Measurements from ENCODE around the gene SLC24A3. TPM values are rescaled to one million over a fixed set of nuclear protein-coding genes. Genes with fewer than 3 reads are reported as not detected.
A peak's percentile ranks its signal among the peaks of the same experiment; 100 is the strongest.

Gene SLC24A3
- total RNA-seq, 1 donor from 2014 or later: not detected

GRCh38 chr20:19652591-19653026, 440.2 kb downstream of the SLC24A3 start:
- TF ChIP-seq CTCF (IDR thresholded peaks at IDR 0.05): no peak
- intact Hi-C loops (cut with micrococcal nuclease): loop anchor here (10.0 kb wide), 1 partner anchor 928 kb away; no protein-coding TSS in a partner anchor
- Mint-ChIP-seq H3K4me3 (no peak overlapping the region), H3K27me3 (peaks cover 5% of the 10 kb centered on the region), H3K36me3 (ENCODE audit: low read depth) (no peaks in the 10 kb centered on the region), H3K4me1 (peaks cover 19% of the 10 kb centered on the region), H3K27ac (peak overlapping the region; percentile 6), H3K9me3 (peaks cover 6% of the 10 kb centered on the region)
- no peak for DNase-seq
- ChIA-PET POLR2A (no interaction called here), CTCF (no interaction called here)
- peak; percentile 47 for ATAC-seq (ENCODE audit: low read depth)

GRCh38 chr20:19653327-19653726, 440.9 kb downstream of the SLC24A3 start:
- intact Hi-C loops (cut with micrococcal nuclease): loop anchor here (10.0 kb wide), 1 partner anchor 929 kb away; no protein-coding TSS in a partner anchor
- peaks cover 6% of the 10 kb centered on the region for H3K9me3 Mint-ChIP-seq
- H3K36me3 Mint-ChIP-seq (ENCODE audit: low read depth): no peaks in the 10 kb centered on the region
- ChIA-PET POLR2A (no interaction called here), CTCF (no interaction called here)
- TF ChIP-seq CTCF (IDR thresholded peaks at IDR 0.05): no peak
- ATAC-seq (ENCODE audit: low read depth) (no peak), DNase-seq (no peak)
- H3K27me3 Mint-ChIP-seq: peaks cover 5% of the 10 kb centered on the region
- H3K4me1 Mint-ChIP-seq: peaks cover 26% of the 10 kb centered on the region
- no peak overlapping the region for H3K4me3 Mint-ChIP-seq
- H3K27ac Mint-ChIP-seq: no peak overlapping the region

GRCh38 chr20:19654921-19655320, 442.5 kb downstream of the SLC24A3 start:
- peaks cover 6% of the 10 kb centered on the region for H3K9me3 Mint-ChIP-seq
- DNase-seq (no peak), ATAC-seq (ENCODE audit: low read depth) (no peak)
- peaks cover 5% of the 10 kb centered on the region for H3K27me3 Mint-ChIP-seq
- intact Hi-C loops (cut with micrococcal nuclease): loop anchor here (10.0 kb wide), 1 partner anchor 930 kb away; no protein-coding TSS in a partner anchor
- peaks cover 41% of the 10 kb centered on the region for H3K4me1 Mint-ChIP-seq
- no peak overlapping the region for H3K27ac Mint-ChIP-seq
- H3K4me3 Mint-ChIP-seq: no peak overlapping the region
- CTCF ChIA-PET: no interaction called here
- no peaks in the 10 kb centered on the region for H3K36me3 Mint-ChIP-seq (ENCODE audit: low read depth)
- TF ChIP-seq CTCF (IDR thresholded peaks at IDR 0.05): no peak
- POLR2A ChIA-PET: no interaction called here

- POLR2A ChIA-PET: interaction anchor here (1.0 to 1.3 kb wide), 2 partner anchors 29 to 394 kb away, joined by 3 read pairs; partner anchors contain the start of genes CFAP61 and CRNKL1
- peak; percentile 61 for DNase-seq
- H3K4me3 Mint-ChIP-seq: peak overlapping the region; percentile 74
- intact Hi-C loops (cut with micrococcal nuclease): loop anchor here (1.0 to 10.0 kb wide), 5 partner anchors 34 to 1245 kb away; partner anchors contain the start of genes CFAP61 and CRNKL1
- no peak for TF ChIP-seq CTCF (IDR thresholded peaks at IDR 0.05)
- no peaks in the 10 kb centered on the region for H3K9me3 Mint-ChIP-seq
- CTCF ChIA-PET: interaction anchor here (6.7 to 8.6 kb wide), 2 partner anchors 29 to 452 kb away, joined by 92 to 180 read pairs; no protein-coding TSS in a partner anchor
- peak; percentile 86 for ATAC-seq (ENCODE audit: low read depth)
- H3K27me3 Mint-ChIP-seq: peaks cover 14% of the 10 kb centered on the region
- H3K36me3 Mint-ChIP-seq (ENCODE audit: low read depth): no peaks in the 10 kb centered on the region
- peak overlapping the region; percentile 81 for H3K27ac Mint-ChIP-seq
- peaks cover 31% of the 10 kb centered on the region for H3K4me1 Mint-ChIP-seq
Measured at GRCh38 chr20:19658137-19658536, 445.7 kb downstream of the SLC24A3 start.

DNA sequence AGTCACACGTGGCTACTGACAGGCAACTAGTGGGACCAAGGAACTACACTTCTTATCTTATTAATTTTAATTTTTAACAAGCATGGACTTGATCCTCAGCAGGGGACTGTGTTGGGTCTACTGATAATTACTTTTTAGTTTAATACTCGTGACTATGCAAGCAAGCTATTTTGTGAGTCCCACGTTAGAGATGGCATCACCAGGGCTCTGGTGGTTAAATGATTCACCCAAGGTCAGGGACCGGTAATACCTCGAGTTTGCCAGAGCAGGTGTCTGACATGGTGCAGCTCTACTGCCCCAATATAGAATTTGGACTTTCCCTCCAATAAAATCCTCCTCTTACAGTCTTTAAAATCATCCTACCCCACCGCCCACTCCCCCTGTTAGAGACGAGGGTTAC, 447.0 kb downstream of the SLC24A3 start:
- no peak for TF ChIP-seq CTCF (IDR thresholded peaks at IDR 0.05)
- no peaks in the 10 kb centered on the region for H3K9me3 Mint-ChIP-seq
- intact Hi-C loops (cut with micrococcal nuclease): loop anchor here (10.0 kb wide), 1 partner anchor 935 kb away; no protein-coding TSS in a partner anchor
- H3K4me3 Mint-ChIP-seq: no peak overlapping the region
- CTCF ChIA-PET: interaction anchor here (4.9 to 8.6 kb wide), 3 partner anchors 30 to 453 kb away, joined by 24 to 180 read pairs (median 92); no protein-coding TSS in a partner anchor
- DNase-seq: no peak
- no peaks in the 10 kb centered on the region for H3K36me3 Mint-ChIP-seq (ENCODE audit: low read depth)
- POLR2A ChIA-PET: no interaction called here
- peak overlapping the region; percentile 65 for H3K27ac Mint-ChIP-seq
- peaks cover 32% of the 10 kb centered on the region for H3K4me1 Mint-ChIP-seq
- H3K27me3 Mint-ChIP-seq: peaks cover 24% of the 10 kb centered on the region
- peak; percentile 49 for ATAC-seq (ENCODE audit: low read depth)
